ENCODE results near the gene WDPCP.

- no peak for TF ChIP-seq CTCF (IDR thresholded peaks at IDR 0.05 in 4 of 5, conservative IDR thresholded peaks at IDR 0.05 in 1 of 5)
- TF ChIP-seq POLR2A (IDR thresholded peaks at IDR 0.05) = no peak
Measured at GRCh38 chr2:63104482-63104881, 483.8 kb downstream of the WDPCP start.

Data from gastrocnemius medialis (tissue), 4 donors.